CMK (cell line): ENCODE measurements around the gene KLLN.
"Not testable (repeated sequence)": the region's sequence is repeated elsewhere in the genome, so short reads cannot be mapped to it uniquely, and the experiment has no call there.

Experiments
- DNase-seq: peaks from one replicate; pipeline ENCODE4 v3.0.0-alpha.2; 2010; ENCODE audit warnings: low read depth

Gene KLLN

DNA sequence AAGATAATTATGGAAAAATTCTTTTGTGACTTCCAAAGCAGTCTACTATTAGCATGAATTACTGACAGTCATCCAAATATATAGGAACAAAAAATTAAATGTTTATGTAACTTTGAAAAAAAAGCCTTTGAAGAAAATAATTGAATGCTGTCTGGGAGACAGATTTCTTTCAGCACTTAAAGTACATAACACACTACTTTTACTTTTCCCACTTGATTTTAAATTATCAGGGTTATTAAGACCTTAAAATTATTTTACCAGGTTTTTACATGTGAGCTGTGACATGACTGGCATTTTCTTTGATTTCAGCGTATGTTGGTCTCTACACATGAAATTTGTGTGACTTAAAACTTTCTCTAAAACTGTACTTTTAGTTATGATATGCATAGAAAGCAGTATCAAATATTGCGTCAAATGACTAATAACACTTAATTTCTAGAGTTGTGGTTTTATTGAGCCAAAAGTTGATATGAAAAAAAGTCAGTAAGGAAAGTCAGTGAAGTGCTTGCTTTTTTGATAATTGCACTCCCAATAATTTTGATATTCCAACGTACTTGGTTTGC is 3.2 kb upstream of the KLLN start:
- DNase-seq: no peak

DNA sequence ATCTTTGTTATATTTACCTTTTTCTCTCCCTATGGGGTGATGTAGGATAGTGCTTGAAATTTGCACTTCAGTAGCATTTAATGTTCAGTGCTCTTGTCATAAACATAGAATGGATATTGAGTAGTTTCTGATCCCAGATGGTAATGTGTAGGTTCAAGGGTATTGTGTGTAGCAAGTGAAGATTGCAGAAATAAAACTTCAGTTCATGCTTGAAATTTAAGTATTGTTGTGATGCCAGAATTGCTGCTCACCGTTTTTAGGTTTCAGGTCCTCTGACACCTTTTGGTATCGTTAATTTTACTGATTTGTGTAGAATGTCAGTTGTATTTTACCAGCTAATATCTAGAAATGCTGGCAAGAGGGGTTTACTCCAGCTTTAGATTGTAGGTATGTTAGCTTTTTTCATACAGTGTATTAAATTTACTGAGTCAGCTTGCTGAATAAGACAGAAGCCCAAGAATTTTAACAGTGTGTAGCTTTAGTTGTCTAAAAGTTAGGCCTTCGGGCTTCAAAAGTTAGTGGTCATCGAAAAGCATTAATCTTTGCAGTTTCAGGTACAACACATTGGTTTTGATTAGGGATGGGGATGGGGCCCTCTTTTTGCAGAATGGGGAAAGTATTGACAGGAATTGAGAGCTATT is 2.0 kb upstream of the KLLN start:
- DNase-seq: no peak

DNA sequence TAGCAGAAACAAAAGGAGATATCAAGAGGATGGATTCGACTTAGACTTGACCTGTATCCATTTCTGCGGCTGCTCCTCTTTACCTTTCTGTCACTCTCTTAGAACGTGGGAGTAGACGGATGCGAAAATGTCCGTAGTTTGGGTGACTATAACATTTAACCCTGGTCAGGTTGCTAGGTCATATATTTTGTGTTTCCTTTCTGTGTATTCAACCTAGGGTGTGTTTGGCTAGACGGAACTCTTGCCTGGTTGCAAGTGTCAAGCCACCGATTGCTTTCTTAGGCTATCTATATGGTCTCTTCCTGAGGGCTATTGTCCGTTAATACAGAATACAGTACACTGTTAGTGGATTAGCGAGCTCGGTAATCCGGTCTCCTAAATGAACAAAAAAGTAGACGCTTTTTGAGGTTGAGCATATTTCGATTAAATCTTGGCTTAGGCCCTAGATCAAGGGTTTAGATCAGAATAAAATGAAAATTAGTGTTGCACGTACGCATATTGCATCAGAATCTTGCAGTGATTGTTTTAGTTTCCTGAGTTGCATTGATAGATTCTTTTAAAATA is 1.2 kb upstream of the KLLN start:
- no peak for DNase-seq

DNA sequence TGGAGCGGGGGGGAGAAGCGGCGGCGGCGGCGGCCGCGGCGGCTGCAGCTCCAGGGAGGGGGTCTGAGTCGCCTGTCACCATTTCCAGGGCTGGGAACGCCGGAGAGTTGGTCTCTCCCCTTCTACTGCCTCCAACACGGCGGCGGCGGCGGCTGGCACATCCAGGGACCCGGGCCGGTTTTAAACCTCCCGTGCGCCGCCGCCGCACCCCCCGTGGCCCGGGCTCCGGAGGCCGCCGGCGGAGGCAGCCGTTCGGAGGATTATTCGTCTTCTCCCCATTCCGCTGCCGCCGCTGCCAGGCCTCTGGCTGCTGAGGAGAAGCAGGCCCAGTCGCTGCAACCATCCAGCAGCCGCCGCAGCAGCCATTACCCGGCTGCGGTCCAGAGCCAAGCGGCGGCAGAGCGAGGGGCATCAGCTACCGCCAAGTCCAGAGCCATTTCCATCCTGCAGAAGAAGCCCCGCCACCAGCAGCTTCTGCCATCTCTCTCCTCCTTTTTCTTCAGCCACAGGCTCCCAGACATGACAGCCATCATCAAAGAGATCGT is 690 bp upstream of the KLLN start:
- DNase-seq: not testable (repeated sequence)

DNA sequence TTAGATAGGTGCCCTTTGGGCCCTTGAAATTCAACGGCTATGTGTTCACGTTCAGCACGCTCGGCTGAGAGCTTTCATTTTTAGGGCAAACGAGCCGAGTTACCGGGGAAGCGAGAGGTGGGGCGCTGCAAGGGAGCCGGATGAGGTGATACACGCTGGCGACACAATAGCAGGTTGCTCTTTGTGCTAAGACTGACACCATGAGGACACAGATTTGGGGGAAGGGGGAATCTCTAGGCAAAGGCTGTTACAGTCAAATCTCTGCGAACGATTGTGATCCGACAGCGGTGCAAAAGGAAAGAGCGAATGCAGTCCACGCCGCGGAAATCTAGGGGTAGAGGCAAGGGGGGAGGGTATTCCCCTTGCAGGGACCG is 667 bp downstream of the KLLN start:
- DNase-seq: no peak

DNA sequence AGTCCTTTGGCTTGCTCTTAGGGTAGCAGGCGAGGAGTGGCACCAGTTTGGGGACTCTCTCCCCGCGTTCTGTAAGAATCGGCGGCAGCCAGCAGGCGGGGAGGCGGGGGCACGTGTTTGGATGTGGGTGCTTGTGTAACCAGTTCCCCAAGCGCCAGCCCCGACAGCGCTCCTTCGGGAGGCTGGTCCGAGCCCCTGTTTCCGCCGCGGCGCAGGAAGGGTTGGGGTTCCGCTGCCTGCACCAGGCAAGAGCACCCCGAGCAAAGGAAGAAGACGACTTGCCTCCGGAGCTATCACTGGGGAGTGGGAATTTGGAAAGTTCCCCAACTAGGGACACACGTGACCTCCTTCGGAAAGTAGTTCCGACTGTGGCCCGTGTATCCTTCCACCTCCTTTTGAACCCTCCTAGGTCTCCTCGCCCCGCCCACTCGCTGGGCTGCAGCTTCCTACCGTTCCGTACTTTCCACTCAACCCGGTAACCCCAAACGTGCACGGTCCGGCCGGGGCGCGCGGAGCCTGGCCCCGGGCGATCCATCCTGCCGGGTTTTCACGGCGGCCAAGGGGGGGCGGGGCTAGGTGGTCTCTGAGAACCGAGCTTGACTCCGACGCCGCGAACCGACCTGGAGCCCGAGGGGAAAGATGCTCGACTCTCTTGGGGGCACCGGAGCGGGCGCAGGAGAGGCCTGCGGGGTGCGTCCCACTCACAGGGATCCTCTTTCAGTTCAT is 1.2 kb downstream of the KLLN start:
- peak; percentile 97 for DNase-seq

DNA sequence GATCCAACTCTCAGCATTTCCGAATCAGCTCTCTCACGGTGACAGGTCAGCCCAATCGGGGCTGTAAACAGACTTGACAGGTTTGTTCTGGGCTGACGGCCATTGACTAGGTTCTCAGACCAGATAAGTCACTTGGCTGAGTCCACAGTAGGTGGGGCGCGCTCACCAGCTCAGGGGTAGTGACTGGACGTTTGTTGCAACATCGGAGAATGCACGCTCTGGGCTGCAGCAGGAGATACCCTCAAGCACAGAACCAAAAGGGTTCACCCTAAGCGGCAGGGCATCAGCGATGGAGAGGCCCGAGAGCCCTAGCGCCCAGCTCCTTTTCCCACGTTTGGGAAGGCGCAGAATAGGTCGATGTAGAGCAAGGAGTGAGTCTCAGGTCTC is 1.8 kb downstream of the KLLN start:
- DNase-seq: no peak

DNA sequence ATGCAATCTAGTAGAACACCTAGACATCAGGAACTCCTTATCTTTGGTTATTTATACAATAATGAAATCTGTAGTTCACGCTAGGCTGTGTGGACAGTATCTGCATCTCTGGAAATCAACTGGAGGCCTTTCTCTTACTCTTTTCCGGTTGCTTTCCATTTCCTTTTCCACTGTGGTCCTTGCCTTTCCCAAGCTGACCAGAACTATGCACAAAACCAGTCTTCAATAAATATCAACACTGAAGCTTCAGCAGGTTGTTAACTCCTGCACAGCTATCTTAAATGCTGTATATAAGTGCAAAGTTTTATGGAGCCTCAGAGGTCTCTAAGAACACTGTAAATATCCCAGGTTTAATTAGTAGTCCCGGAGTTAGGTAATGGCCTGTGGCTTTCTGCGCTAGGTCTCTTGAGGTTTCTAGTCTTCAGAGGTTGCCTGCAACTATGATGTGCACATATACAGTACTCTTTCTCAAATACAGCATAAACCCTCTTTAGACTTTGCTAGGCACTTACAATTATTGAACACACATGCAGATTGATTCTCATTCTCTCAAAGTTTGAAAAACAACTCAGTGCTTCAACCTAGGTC is 2.4 kb downstream of the KLLN start:
- no peak for DNase-seq

DNA sequence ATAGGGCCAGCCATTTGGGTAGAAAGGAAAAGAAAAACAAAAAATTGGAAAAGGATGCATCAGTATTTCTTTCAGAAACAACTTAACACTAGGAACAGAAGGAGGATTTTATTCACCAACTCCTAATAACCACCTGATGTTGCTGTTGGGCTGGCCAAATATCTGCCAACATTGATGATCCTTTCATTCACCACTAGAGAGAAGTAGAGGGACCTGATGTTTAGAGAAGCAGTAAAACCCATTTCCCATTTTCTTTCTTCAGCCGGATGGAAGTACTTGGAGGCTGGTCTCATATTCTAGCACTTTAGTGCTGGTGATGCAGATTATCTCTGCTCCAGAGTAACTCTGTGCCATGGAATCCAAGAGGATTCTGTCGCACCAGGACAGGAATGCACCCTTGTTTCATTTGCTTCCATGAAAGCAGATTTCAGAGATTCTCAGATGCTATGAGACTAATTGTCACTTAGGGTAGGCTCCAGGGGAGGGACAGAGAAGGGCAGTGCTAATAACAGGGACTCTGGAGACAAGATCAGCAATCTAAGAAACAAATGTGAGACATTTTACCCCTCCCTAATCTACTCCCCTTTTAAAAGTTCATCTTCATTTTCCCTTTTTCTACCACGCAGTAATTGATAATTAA is 3.1 kb downstream of the KLLN start:
- DNase-seq: no peak

GRCh38 chr10:87855665-87856064 is 7.7 kb downstream of the KLLN start:
- not testable (repeated sequence) for DNase-seq

DNA sequence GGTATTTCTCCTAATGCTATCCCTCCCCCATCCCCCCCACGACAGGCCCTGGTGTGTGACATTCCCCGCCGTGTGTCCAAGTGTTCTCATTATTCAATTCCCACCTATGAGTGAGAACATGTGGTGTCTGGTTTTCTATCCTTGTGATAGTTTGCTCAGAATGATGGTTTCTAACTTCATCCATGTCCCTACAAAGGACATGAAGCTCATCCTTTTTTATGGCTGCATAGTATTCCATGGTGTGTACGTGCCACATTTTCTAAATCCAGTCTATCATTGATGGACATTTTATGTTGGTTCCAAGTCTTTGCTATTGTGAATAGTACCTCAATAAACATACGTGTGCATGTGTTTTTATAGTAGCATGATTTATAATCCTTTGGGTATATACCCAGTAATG is 8.1 kb downstream of the KLLN start:
- DNase-seq: not testable (repeated sequence)

DNA sequence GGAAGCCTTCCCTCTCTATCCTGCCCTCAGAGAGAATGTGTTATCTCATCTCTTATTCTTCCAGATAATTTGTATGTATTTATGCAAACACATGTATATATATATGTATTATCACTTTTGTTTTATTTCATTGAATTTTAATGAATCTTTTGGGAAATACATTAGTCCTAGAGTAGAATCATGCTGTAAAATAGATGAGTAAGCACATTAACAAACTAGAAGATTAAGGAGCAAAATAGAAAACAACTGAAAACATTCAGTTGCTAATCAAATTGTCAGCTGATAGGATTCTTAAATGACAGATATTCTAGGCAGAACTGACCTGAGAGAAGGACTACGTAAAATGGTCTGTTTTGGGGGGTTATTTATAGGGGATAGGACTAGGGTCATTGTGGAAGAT is 11.2 kb downstream of the KLLN start:
- DNase-seq: no peak

DNA sequence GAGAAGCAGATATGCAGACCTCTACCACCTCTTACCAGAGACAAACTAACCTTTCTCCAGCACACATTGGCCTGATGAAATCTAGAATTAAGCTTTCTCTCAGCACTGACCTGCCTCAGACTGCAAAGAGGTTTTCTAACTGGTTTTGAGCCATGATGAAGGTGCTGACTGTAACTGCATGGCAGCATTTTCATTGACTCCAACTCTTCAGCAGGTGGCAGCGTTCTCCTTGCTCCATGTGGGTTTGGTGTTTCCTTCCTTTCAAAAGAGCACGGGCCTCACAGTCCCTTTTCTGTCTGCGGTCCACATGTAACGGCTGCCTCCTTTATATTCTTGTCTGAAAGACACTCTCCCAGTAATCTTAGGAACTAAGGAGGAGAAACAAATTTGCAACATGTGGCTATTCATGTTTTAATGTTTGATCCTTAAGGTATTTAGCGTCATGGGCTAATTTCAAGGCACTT is 12.6 kb downstream of the KLLN start:
- DNase-seq: no peak

GRCh38 chr10:87849001-87849400 is 14.3 kb downstream of the KLLN start:
- DNase-seq: no peak

GRCh38 chr10:87847550-87847949 is 15.8 kb downstream of the KLLN start:
- DNase-seq: no peak

DNA sequence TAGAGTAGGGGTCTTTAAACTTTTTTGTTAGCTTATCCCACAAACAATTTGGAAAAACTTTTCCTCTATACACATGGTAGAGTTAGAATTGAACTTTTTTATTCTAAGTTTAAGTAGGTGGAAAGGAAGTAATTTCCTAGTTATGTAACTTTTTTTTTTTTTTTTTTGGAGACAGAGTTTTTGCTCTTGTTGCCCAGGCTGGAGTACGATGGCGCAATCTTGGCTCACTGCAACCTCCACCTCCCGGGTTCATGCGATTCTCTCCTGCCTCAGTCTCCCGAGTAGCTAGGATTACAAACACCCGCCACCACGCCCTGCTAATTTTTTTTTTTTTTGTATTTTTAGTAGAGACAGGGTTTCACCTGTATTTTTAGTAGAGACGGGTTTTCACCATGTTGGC is 16.6 kb downstream of the KLLN start:
- not testable (repeated sequence) for DNase-seq

DNA sequence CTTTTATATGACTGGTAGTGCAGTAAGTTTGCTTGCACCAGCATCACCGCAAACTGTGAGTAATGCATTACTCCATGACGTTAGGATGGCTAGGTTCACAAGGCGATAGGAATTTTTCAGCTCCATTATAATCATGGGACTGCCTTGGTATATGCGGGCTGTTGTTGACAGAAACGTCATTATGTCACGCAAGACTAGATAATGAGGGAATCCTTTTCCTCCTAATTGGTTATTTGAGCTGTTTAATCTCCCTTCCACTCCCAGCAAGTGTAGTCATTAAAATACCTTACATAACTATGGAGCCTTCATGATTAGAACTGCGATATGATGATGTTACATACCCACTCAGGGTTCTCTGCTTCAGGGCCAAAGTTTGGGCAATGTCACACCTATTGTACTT is 17.3 kb downstream of the KLLN start:
- DNase-seq: no peak

GRCh38 chr10:87845624-87845998 is 17.7 kb downstream of the KLLN start:
- no peak for DNase-seq

- no peak for DNase-seq
Measured at GRCh38 chr10:87844837-87845623, 18.3 kb downstream of the KLLN start.

GRCh38 chr10:87843714-87844113 is 19.6 kb downstream of the KLLN start:
- DNase-seq: no peak

DNA sequence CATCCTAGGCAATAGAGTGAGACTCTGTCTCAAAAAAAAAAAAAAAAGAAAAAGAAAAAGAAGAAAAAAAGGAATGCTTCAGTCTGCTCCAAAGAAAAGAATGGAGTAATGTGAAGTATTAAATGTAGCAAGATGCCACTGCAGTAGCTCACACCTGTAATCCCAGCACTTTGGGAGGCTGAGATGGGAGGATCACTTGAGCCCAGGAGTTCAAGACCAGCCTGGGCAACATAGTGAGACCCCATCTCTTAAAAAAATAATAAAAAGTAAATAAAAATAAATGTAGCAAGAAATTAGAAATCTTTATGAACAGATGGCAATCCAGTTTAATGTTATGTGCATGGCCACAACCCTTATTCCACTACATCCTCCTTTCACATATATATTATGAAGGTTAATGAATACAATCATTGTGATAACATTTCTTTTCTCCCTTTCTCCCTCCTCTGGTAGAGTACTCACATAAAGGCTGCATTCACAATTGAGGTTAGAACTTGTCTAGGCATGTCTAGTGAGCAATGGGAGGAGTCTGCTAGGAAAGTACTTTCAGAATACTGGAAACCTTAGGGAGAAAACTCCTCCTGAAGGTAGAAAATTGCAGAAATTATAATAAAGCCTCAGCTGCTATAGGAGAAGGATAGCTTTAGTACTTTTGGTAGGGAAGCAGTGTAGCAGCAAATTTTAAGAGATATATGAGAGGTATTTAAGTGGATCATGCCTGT is 20.4 kb downstream of the KLLN start:
- no peak for DNase-seq
